GM21529 (cell line): ENCODE data around the gene KCTD15.
A peak's percentile ranks its signal among the peaks of the same experiment; 100 is the strongest.

Experiments used
- ATAC-seq: cut with Tn5 transposase; IDR thresholded peaks from one replicate; pipeline ENCODE4 v1.9.1; 2021; ENCODE audit not compliant: unreplicated experiment

Gene KCTD15

DNA sequence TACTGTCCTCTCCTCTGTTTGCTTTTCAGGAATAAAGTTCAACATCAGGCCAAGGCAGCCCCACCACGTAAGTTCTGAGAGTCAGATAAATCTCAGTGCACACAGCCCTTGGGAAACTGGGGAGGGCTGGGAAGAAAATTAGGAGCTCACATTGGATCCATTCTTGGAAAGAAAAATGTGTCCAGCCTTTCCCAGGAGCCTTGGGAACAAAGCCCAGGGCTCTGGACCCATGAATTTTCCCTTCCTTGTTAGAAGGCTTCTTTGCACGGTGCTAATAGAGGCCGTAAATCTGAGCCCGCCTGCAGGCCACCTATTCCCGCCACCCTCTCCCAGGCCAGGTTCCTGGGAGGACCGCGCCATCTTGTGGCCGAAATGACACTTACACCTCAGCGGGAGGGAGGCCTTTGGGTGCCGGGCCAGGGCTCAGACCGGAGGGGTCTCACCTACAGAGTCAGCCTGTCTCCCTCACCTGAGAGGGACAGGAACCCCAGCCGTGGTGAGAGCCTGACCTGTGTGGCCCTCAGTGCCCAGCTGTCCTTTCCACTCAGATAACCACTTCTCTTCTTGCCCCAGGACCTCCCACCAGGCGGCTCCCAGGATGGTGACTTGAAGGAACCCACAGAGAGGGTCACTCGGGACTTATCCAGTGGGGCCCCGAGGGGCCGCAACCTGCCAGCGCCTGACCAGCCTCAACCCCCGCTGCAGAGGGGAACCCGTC is 25.1 kb upstream of the KCTD15 start:
- ATAC-seq: no peak

DNA sequence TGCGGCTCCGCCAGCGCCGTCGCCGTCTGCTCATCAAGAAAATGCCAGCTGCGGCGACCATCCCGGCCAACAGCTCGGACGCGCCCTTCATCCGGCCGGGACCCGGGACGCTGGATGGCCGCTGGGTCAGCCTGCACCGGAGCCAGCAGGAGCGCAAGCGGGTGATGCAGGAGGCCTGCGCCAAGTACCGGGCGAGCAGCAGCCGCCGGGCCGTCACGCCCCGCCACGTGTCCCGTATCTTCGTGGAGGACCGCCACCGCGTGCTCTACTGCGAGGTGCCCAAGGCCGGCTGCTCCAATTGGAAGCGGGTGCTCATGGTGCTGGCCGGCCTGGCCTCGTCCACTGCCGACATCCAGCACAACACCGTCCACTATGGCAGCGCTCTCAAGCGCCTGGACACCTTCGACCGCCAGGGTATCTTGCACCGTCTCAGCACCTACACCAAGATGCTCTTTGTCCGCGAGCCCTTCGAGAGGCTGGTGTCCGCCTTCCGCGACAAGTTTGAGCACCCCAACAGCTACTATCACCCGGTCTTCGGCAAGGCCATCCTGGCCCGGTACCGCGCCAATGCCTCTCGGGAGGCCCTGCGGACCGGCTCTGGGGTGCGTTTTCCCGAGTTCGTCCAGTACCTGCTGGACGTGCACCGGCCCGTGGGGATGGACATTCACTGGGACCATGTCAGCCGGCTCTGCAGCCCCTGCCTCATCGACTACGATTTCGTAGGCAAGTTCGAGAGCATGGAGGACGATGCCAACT is 24.4 kb upstream of the KCTD15 start:
- ATAC-seq: no peak

DNA sequence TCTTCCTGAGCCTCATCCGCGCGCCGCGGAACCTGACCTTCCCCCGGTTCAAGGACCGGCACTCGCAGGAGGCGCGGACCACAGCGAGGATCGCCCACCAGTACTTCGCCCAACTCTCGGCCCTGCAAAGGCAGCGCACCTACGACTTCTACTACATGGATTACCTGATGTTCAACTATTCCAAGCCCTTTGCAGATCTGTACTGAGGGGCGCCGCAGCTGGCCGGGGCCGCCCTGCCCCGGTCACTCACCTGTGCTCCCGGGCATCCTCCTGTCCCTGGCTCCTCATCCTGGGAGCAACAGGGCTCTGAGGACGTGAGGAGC is 23.9 kb upstream of the KCTD15 start:
- ATAC-seq: no peak

DNA sequence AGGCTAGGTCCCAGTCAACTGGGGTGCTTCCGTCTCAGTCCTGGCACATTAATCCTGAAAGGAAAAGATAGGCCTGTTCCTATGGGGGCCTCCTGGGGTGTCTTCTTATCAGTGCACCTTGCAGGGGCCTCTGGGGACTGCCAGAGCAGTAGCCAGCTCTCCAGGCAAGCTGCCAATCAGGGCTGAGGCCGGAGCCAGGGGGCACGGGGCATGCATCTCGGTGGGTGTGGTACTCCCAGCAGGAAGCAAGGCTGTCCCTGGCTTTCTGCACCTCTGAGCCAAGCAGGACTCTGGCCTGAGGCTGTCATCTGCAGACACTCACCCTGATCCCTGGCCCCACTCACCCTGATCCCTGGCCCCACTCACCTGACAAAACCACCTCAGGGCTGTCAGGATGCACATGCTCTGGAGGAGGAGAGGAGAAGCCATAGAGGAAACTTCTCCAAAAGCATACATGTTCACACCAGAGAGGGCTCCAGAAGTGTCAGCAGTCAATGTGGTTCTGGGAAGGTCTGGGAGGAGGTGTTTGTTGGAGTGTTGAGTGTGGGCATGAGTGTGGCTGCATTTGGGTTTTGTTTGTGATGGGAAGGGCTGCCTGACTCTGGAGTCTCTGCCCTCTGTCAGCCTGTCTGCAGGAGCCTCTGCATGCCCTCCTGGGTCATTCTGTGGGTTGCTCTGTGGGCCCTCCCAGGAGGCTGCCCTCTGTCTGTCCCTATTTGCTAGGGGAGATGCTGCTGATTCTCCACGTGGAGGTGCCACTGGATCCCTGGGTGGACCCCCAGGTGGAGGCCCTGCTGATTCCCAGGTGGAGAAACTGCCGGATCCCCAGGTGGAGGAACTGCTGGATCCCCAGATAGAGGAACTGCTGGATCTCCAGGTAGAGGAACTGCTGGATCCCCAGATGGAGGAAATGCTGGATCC is 22.7 kb upstream of the KCTD15 start:
- ATAC-seq: no peak

DNA sequence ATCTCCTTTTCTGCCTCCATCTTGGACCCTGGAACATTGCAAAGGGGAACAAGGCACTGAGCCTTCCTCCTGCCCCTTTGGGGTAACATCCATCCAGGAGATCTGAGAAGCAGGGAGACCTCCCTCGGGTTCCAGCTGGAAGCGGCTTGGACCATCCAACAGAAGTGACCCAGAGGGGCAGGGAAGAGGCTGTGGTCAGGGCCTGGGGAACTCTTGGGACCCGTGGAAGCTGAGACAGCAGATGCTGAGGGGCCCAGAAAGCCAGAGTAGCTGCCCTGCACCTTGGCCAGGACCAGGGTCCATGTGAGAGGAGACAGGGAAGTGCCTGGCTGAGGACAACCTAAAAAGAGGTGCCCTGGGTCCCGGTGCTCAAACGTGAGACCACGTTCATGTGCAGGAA is 21.9 kb upstream of the KCTD15 start:
- ATAC-seq: no peak

DNA sequence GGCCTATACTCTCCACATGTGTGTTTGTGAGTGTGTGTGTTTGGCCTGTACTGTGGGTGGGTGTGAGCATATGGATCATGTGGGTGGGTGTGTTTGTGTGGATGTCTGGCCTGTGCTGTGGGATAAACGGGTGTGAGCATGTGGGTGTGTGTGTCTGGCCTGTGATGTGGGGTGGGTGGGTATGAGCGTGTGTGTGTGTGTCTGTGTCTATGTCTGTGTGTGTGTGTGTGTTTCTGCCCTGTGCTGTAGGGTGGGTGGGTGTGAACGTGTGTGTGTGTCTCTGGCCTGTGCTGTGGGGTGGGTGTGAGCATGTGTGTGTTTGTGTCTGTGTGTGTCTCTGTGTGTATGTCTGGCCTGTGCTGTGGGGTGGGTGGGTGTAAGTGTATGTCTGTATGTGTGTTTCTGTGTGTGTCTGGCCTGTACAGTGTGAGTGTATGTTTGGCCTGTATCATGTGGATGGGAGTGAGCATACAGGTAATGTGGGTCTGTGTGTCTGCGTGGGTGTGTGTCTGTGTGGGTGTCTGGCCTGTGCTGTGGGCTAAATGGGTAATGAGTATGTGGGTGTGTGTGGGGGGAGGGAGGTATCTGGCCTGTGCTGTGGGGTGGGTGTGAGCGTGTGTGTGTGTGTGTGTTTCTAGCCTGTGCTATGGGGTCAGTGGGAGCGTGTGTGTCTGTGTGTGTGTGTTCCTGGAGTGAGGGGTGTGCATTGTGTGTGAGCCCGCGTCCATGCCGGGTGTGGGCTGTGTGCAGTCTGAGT is 20.8 kb upstream of the KCTD15 start:
- no peak for ATAC-seq

DNA sequence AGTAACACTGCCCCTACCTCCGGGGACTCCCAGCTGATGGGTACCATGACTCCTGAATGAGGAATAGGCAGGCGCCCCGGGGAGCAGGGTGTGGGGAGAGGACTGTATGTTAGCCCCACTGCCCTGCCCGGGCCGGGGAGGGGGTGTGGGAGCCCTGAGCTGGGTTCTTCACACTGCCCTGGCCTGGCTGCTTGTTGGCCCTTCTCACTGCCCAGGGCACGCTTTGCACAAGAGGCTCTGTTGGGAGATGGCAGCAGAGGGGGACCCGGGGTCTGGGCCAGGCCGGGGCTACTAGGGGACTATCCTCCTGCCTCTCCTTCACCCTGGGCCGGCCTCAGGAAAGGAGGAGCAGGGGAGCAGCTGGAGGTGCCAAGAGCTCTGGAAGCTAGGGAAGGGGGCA is 19.3 kb upstream of the KCTD15 start:
- no peak for ATAC-seq

DNA sequence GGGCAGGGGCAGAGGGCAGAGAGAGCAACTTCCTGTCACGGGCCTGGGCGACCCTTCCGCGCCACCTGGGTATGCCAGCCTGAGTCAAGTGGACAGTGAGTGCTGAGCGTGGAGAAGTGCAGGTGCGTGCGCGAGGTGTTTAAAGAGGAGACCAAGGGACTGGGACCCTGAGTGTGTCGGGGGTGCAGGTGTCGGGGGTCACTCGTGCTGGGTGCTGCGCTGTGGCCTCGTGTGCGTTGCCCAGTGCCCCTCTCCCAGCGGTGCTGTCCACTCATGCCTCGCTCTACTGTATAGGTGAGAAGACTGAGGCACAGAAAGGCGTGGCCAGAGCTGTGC is 18.9 kb upstream of the KCTD15 start:
- no peak for ATAC-seq

DNA sequence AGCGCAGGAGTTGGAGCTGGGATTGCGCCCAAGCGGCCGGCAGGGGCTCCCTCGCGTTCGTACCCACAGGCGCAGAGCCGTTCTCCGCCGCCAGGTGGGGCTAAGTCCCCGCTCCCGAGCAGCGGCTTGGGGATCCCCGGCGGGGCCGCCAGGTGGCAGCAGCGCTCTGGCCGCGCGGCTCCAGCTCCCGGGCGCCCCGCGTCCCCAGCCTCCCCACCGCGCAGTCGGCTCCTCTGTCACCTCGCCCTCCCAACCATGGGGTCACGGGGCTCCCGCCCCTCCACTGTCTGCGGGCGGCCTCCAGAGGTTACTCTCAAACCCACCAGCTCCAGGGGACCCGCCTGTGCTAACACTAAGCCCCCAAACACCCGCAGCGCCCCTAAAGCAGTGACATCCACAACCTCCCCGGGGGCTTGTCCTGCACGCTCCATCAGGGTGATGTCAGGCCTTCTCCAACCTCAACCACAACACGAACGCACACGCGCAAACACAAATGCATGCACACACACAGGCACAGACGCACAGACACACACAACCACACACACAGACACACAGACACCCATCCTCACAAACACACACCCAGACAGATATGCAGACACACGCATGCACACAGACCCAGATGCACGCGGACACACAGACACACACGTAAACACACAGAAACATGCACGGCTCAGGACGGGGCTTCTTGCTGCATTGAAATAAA is 18.4 kb upstream of the KCTD15 start:
- peak; percentile 73 for ATAC-seq

DNA sequence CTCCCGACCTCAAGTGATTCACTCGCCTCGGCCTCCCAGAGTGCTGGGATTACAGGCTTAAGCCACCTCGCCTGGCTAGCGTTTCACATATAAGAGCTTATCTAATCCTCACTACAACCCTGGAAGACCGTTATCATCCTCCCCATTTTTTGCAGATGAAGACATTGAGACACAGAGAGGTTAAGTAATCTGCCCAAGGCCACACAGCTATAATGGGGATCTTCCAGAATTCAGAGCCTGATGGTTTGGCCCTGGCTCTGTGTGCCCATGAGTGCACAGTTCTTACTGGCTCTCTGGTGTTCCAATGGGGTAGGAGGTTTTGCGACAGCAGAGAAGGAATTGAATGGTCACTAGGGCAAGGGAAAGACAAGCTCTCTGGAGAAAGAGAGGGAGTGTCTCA is 16.8 kb upstream of the KCTD15 start:
- no peak for ATAC-seq

DNA sequence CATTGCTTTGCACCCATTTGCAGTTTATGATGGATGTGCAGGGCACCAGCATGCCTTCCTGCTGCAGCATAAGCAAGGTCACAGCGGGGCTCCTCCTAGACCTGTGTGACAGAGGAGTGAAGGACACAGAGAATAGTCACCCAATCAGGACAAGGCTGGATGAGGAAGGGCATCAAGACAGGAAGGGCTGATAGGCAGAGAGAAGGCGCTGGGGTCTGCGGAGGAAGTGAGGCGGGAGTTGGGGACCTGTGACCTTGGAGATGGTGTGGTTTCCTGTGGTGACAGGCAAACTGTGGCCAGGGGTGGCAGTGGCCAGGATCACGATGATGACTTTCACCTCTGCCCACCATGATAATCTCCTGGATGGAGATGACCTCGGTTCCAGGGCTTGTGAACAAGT is 16.4 kb upstream of the KCTD15 start:
- no peak for ATAC-seq

DNA sequence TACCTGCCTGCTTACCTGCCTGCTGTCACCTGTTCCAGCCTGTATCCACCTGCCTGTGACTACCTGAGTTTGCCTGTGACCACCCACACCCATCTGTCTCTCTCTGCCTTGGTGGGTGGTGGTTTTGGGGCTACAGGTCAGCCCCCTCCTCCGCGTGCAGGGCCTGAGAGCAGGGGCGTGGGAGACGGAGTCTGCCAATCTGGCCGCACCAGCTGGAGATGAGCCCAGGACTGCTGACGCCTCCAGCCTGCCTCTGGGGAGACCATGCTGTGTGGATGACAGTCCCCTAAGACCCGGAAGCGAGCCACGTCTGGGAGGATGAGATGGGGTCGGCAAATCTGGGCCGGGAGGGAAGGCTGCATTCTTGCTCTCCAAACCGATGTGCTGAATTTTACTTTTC is 15.9 kb upstream of the KCTD15 start:
- no peak for ATAC-seq

DNA sequence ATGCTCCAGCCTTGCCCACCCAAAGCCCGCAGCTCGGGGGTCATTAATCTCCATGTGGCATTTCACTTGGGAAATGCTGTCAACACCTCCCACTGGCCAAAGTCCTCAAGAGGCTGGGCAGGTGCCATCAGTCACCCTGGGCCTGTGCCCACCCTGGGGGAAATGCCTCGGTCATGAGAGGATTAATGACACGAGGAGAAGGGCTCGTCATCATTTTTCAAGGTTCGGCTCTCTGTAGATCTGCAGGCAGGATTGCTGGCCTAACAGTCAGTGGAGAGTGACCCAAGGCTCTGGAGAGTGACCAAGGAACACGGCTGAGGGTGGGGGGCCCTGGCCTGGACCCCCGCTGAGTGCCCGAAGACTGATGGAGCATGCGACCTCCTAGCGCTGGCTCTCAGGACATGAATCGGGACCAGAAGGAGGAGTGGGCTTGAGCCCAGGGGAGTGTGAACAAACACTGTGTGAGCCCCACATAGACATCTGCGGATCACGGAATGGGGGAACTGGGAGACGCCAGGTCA is 15.2 kb upstream of the KCTD15 start:
- ATAC-seq: no peak

DNA sequence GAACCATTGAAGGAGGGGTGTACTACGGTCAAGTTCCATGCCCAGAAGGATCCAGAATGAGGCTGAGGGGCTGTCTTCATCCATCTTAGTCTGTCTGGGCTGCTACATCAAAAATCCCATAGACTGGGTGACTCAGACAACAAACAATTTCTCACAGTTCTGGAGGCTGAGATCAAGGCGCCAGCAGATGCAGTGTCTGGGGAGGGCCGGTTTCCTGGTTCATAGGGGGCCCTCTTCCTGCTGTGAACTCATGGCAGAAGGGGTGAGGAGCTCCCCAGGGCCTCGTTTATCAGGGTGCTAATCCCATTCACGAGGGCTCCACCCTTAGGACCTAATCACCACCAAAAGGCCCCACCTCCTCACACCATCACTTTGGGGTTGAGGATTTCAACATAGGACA is 14.7 kb upstream of the KCTD15 start:
- ATAC-seq: no peak

DNA sequence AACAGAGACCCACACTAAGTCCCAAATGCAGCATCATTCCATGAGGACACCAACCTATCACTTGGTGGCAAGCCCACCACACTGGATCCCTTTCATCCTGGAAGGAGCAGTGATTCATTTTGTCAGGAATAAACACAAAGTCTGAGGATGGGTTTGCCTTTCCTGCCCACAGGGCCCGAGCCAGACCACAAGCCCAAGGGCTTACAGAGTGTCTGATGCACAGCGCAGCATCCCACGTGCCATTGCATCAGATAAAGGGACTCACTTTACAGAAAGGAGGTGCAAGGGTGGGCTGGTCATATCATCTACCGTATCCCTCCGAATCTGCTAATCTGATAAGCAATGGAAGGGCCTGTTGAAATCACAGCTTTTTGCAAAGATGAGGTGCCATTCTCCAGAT is 12.2 kb upstream of the KCTD15 start:
- ATAC-seq: no peak

DNA sequence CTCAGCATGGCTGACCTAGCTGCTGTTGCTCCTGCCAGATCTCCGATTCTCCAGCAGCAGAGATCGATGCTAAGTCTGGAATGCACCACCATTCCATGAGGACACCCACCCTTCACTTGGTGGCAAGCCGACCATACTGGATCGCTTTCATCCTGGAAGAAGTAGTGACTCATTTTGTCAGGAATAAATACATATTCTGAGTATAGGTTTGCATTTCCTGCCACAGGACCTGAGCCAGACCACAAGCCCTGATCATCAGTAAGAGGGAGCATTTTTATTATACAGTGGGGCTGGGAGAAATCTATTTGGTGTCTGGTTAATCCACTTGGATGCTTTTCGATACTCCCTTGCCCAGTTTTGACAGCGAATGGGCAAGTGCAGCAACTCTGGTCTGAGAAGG is 10.9 kb upstream of the KCTD15 start:
- ATAC-seq: no peak

DNA sequence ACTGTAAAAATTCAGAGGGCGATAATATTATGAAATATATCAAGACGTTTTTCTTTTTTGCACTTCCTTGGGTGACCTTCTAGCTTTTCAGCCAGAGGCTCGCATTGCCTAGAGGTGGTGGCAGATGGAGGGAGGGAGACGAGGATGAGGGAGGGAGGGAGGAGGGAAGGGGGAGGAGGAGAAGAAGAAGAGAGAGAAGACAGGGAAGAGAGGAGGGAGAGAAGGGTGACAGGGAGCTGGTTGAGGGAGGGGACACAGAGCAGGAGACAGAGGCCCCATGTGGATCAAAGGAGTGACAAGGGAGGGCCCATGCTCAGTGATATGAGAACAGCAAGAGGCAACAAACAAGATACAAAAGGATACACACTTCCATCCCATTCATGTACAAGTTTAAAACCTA is 8.0 kb upstream of the KCTD15 start:
- no peak for ATAC-seq

DNA sequence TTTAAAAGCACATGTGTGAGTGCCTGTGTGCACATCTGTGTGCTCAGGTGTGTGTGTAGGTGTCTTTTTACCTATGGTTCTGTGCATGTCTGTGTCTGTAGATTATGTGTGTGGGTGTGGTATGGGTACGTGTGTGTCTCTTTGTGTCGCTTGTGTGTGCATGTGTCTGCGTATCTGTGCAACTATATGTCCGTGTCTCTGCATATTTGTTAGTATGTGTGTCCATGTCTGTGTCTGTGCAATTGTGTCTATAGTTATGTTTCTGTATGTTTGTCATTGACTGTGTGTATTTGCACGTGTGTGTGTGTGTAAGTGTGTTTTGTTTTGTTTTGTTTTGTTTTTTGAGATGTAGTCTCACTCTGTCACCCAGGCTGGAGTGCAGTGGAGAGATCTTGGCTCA is 7.3 kb upstream of the KCTD15 start:
- ATAC-seq: no peak

DNA sequence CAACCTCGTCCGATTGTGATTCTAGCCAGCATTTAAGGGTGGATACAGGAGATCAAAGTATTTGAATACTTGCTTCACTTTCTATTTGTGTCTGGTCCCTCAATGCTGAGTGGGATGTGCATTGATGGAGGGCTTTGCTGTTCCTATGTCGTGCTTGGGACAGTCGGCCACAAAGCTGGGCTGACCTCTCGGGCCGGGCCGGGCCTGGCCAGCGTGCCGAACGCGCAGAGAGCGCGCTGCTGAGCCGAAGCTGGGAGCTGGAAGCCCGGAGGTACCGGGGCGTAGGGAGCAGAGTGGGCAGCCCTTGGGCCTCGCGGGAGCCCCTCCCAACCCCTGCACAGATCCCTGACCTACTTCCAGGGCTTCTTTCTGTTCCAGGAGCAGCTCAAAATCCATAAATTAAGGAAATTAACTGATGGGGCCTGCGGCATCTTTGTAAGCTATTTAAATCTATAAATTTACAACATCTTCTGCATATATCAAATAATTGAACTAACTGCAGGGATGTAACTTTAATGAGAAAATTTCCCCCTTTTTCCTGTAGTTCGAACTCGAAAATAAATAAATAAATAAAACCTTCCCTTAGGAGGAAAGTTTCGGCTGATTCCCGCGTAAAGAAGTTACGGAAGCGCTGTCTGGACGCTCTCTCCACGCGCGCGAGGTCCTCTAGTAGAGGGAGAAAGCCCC is 1.8 kb upstream of the KCTD15 start:
- no peak for ATAC-seq
